HG02884 (cell line): Measurements from ENCODE around the gene SRP19.
A peak's percentile ranks its signal among the peaks of the same experiment; 100 is the strongest.
"Not testable (repeated sequence)": the region's sequence is repeated elsewhere in the genome, so short reads cannot be mapped to it uniquely, and the experiment has no call there.

Experiments used
- ATAC-seq: cut with Tn5 transposase; IDR thresholded peaks from one replicate; pipeline ENCODE4 v1.9.1; 2021; ENCODE audit warnings: mild to moderate bottlenecking, moderate library complexity; ENCODE audit not compliant: unreplicated experiment

The SRP19 gene

DNA sequence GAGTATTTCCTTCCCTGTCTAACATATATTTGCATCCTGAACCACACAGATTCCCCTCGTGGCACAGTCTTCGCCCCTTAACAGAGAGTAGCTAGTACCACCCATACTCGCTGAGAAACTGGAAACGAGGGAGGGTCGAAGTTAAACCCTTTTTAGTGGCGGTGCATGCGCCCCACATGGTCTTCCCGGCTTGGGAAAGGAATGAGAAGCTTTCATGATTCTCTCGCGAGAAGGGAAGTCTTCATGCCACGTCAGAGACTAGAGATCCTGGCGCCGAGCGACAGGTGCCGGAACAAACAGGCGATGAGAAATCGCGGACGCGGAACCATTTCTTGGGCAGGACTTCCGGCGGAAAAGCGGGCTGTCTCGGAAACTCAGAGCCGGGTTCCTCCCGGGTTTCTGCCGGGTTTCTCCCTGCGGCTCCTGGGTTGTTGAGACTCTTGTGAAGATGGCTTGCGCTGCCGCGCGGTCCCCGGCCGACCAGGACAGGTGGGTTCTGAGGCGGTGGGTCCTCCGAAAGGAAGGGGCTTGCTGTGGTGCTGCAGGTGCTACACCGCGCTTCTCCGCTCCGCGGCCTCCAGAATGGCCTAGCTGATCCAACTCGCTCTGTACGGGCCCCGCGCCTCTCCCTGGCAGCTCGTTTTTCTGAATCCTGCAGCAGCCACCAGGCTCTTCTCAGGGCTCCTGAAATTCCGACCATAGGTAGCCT, at the start of gene SRP19:
Gene SRP19 (plus strand): TSS at position 359 of the 709 bp plus-strand sequence. CDS start 90 bp downstream, at position 449.
- ATAC-seq: peak; percentile 99

DNA sequence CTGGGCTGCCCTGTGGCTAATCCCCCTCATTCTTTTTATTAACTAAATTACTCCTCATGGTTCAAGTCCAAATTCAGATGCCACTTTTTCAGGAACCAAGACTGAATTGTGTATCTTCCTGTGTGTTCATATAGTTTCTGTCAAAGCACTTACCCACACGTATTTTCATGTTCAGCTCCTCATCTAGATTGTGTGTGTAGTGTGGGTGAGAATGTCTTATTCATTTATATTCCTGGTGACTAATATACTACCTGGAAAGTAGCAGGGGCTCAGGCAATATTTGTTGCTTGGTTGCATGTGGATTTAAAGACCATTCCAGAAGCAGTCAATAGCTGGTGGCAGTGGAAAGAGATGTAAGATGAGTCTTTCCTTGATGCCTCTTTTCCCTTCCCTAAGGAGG, 48.5 kb upstream of the SRP19 start:
- no peak for ATAC-seq

DNA sequence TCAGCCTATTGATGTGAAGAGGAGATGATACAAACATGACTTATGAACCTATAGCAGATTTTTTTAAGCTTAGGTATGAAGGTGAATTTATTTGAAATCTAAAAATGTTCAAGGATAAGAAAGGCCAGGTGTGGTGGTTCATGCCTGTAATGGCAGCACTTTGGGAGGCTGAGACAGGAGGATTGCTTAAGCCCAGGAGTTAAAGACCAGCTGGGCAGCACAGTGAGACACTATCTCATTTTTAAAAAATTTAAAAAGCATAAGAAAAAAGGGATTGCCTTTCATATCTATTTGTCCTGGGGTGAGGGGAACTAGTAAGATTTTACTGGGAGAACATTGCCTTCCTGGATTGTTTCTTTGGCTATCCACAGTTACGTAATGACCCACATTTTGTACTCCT, 40.8 kb upstream of the SRP19 start:
- no peak for ATAC-seq

DNA sequence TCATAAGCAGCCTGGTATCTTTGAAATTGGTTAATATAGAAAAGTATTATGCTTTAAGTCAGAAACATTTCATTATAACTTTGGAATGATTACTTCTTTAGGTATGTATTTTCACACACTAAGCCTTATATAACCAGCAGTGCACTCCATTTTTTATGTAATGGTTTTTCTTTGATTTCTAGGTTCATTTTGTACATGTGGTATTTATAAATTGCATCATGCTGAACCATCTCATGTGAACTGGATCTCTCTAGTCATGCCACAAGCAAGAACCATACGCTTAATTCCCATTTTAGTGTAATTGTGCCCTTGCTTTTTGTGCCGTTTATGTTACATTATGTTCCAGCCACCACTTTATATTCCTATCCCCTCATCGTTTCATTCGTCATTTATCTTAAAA, 38.6 kb upstream of the SRP19 start:
- ATAC-seq: no peak

DNA sequence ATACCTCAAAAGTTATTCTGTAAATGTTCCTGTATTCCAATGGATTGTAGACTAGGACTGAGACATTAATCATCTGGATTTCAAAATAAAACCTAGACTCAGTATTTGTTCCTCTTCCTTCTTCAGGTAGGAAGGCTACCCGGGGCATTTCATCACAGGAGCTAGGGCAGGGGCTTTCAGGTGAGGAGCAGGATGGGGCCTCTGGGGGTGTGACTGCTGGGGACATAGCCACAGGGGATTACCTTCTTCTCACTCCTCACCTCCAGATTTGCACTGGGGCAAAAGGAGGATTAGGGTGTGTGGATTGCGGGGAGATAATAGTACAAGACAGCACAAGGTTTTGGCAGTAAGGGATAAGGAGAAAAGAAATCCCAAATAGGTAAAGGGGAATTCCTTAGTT, 37.9 kb upstream of the SRP19 start:
- ATAC-seq: no peak

DNA sequence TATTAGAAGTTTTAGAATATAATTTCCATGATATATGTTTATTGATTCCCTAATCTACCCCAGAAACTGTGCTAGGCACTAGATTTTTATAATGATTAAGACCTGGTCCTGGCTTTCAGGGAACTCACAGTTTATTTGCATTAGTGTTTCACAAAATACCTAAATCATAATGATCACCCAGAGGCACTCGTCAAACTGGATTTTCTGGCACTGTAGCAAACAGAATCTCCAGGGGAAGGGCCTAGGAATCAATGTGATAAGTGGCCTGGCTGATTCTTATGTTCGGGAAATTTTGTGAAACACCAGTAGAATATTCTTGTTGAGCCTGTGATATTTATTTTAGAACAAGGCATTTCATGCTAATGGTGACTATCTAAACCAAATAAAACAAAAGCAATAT, 37.4 kb upstream of the SRP19 start:
- no peak for ATAC-seq

DNA sequence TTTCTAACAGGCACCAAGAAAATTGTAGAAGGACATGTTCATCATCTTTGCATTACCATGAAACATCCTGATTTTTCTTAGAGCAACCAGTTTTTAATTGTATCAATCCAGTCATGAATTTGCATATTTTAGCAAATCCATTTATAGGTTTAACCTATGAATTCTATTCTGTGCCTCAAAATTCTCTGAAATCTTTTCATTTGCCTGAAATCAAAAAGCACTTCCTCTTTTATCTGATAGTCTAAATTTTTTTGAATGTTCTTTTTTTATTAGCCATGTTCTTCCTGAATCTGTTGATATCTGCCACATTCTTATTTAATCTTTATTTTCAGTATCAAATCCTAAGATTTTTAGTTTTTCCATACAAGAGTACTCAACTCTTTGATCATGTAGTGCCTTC, 36.9 kb upstream of the SRP19 start:
- ATAC-seq: no peak

DNA sequence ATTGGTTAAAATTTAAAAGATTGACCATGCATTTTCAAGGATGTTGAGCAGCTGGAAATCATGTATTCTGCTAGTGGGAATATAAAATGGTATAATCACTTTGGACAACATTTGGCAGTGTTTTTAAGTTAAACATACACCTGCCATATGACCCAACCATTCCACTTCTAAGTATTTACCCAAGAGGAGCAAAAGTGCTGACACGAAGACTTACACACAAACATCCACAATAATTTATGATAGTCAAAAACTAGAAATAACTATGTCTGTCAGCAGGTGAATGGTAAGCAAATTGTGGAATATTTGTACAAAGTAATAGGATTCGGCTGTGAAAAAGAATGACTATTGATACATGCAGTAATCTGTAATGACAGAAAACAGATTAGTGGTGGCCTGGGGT, 30.7 kb upstream of the SRP19 start:
- no peak for ATAC-seq

DNA sequence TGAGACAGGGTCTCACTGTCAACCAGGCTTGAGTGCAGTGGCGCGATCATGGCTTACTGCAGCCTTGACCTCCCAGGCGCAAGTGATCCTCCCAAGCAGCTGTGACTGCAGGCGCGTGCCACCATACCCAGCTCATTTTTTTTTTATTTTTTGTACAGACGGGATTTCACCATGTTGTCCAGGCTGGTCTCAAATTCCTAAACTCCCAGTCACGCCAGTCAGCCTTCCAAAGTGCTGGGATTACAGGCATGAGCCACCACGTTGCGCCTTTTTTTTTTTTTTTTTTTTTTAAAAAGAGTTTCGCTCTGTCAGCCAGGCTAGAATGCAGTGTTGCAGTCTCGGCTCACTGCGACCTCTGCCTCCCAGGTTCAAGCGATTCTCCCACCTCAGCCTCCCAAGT, 27.1 kb upstream of the SRP19 start:
- no peak for ATAC-seq

DNA sequence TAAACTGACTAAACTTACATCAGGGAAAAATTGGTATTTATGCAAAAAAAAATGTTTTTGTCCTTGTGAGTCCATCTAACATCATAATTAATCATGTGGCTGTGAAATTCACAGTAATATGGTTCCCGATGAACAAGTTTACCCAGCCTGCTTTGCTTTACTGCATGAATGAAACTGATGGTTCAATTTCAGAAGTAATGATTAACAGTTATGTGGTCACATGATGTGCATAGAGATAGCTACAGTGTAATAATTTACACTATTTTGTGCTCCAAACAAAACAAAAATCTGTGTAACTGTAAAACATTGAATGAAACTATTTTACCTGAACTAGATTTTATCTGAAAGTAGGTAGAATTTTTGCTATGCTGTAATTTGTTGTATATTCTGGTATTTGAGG, 16.6 kb upstream of the SRP19 start:
- no peak for ATAC-seq

DNA sequence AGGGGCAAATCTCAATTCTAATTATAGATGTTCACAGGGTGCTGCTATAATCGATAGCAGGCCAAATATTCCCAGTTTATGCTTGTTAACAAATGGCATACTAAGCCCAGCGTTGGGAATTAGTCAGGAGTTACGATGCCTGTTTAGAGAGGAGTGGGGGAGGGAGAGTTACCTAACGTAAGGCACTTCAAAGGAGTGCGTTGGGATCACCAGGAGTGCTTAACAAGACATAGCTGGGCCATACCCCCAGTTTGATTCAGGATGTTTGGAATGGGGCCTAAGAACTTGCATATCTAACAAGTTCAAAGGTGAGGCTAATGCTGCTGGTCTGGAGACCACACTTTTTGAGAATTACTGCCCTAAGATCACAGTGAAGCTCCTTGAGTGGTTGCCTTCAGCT, 14.5 kb upstream of the SRP19 start:
- no peak for ATAC-seq

DNA sequence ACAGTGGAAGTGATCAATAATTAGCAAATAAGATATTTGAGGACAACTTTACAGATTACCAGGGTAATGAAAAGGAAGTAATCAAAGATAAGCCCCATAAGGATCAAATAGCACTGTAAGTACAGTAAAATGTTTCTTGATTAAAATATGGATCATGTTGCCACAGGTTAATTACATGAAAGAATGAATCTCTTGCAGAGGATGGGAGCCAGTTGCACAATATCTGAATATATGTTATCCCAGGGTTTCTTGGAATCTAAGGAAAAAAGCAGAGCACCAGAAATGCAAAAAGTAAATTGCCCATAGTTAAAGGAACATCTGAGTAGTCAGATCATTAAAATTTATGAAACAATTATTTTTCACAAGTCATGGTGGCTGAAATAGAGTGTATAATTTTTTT, 13.8 kb upstream of the SRP19 start:
- no peak for ATAC-seq

DNA sequence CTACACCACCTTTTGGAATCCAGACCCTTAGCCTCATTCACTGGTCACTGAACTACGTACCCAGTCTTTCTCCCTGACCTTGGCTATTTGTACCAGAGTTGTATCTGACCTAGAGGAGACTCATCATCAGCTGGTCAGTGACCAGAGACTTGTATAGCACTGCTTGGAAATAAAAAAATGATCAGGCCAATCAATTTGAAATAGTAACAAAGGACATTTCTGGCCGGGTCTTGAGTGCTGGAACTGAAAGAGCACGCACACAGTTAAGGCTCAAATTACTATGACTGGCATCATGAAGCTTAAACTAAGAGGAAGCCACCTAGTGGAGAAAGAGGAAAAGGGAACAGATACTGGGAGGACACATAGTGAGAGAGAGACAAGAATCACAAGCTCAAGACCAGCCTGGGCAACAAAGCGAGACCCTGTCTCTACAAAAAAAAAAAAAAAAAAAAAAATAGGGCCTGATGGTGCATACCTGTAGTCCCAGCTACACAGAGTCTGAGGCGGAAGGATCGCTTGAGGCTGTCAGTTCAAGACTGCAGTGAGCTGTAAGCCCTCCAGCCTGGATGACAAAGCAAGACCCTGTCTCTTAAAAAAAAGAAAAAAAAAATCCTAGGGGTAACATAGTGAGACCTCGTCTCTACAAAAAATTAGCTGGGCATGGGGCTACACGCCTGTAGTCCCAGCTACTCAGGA, 12.8 kb upstream of the SRP19 start:
- ATAC-seq: peak; percentile 99

DNA sequence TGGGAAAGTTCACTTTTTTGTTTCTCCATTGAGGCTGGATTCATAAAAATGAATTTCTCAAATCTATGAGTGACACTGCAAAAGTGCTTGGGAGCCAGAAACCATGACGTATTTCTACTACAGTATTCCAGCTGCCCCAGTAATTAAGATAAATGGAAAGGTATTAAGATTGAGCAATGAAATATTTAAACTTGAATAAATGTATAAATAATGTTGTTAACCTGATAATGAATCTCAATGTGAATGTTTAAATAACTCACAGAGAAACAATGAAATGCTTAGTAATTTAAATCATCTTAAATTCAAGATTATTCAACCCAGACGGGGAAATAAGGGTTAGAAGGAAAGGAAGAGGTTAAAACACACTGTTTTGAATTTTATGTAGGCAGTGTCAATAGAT, 11.2 kb upstream of the SRP19 start:
- no peak for ATAC-seq

DNA sequence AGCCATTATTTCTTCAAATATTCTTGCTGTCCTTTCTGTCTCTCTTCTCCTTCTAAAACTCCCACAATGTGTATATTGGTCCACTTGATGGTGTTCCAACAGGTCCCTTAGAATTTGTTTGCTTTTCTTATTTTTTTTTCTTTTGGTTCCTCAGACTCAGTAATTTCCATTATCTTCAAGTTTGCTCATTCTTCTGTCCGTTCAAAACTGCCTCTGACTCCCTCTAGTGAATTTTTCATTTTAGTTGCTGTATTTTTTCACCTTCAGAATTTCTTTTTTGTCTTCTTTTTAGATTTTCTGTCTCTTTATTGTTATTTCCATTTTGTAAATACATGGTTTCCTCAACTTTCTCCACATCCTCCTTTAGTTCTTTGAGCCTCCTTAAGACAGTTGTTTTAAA, 6.4 kb upstream of the SRP19 start:
- no peak for ATAC-seq

DNA sequence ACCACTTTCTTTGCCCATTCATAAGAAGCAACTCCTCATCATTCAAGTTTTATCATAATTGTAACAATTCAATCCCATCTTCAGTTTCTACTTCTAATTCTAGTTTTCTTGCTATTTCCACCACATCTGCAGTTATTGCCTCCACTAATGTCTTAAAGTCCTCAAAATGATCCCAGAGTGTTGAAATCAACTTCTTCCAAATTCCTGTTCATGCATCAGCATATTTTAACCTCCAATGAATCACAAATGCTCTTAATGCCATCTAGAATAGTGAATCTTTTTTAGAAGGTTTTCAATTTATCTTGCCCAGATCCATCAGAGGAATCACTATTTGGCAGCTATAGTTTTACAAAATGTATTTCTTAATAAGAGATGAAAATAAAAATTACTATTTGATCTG, 3.2 kb upstream of the SRP19 start:
- ATAC-seq: no peak

DNA sequence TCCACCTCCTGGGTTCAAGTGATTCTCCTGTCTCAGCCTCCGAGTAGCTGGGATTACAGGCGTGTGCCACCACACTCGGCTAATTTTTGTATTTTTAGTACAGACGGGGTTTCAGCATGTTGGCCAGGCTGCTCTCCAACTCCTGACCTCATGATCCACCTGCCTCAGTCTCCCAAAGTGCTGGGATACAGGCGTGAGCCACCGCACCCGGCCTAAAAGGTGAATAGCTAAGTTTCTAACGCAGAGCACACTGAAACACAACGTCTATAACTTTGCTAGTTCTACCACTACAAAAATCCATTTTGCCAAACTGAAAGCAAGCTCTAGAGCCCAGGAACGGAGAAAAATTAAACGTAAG, 537 bp upstream of the SRP19 start:
- not testable (repeated sequence) for ATAC-seq

DNA sequence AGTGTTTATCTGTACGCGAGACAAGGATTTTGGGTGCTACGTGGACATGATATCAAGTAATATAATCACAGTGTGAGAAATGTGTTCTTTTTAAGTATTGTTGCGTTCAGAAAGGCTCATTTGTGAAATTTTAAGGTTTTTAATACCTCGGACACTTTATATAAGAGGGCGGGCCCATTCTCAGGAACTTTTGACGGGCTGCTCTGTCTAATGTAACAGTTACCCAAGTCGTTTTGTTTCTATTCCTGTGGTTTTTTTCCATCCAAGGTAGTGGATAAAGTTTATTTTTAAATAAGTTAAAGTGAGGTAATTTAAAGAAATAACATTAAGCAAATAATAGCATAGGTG, 525 bp downstream of the SRP19 start:
- ATAC-seq: no peak

DNA sequence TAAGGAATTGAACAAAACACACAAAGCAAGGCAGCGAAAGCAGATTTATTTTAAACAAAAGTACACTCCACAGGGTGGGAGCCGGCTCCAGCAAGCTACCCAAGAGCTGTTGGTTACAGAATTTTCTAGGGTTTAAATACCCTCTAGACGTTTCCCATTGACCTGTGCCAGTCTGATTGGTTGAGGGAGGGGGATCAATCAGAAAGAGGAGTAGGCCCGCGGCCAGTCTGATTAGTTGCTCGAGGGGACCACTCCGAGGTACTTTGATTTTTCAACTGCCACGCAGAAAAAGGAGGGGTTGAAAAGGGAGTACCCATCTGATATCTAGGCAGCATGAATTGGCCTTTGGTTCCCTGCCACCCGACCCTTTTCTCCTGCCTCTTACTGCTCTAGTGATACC, 998 bp downstream of the SRP19 start:
- no peak for ATAC-seq

DNA sequence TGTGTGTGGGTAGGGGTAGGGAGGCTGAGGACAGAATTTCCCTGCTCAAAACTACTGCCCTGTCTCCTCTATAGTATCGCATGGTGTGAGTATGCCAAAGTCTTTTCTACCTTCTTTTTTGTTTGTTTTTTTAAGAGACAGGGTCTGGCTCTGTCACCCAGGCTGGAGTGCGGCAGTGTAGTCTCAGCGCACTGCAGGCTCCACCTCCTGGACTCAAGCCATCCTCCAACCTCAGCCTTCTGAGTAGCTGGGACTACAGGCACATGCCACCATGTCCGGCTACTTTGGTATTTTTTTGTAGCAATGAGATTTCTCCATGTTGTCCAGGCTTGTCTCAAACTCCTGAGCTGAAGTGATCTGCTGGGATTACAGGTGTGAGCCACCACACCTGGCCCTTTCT, 2.5 kb downstream of the SRP19 start:
- no peak for ATAC-seq

DNA sequence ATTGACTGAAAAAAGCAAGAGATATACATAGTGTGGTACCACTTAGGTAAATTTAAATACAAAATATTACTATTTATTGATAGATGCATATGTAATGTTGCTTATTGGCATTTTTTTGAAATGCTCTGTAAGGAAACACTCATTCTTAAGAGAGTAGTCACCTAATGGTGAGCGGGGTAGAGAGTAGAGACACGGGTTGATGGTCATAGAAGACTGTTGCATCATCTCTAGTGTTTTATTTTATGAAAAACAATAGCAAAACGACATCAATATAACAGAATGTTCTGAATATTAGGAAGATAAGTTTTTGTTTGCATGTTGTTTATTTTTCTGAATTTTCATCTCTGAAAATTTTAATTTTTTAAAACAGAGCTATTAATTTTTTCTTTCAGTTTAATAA, 4.0 kb downstream of the SRP19 start:
- no peak for ATAC-seq

DNA sequence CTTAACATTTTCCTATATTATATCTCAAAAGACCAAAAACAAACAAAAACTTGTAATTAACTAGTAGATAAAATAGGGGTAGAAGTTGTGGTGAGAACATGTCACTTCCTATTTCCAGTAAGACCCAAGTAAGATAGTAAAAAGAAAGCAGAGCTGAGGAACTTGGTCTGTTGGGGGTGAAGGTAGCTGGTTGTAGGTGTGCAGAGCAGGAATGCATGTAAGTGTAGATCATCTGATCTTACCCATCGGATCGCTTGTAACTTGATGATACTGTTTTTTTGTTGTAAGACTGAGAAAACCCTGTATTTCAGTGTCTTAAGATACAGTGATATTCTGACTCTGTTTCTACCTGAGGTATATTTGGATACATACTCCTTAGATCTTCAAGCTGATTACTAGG, 5.7 kb downstream of the SRP19 start:
- no peak for ATAC-seq

DNA sequence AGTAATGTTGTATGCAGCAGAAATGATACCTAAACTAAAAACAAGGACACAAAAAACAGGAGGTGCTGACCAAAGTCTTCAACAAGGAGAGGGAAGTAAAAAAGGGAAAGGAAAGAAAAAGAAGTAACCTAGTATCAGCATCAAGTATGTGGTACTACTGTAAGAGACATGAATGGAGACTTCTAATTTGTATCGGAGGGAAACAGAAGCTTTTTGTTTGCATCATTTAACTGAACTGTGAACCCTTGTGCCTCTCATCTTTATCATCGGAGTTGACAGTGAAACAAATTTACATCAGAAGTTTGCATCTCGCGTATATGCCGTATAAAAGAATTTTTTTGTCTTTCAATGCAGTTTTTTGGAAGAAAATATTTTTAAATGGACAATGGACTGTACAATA, 6.3 kb downstream of the SRP19 start:
- ATAC-seq: no peak
